OCI-LY1 (cell line): ENCODE measurements around the gene CATSPERZ.

Source experiments
- H2AFZ ChIP-seq: fragments of 200-600 bp; sonication (generic), shearing (Covaris generic); 2 replicates; pipeline ENCODE4 v1.6.0; 2014; ENCODE audit warnings: antibody characterized with exemption, mild to moderate bottlenecking, low read length
- H3F3A ChIP-seq: fragments of 200-600 bp; sonication (generic), shearing (Covaris generic); 2 replicates; pipeline ENCODE4 v1.6.0; 2014; ENCODE audit warnings: mild to moderate bottlenecking, antibody characterized with exemption, low read length, moderate library complexity; ENCODE audit not compliant: insufficient read depth
- H3K27ac ChIP-seq: fragments of 200-600 bp; sonication (generic); 2 replicates; pipeline ENCODE4 v1.5.1; 2014; ENCODE audit warnings: low read length, mixed run types, mild to moderate bottlenecking, low read depth; ENCODE audit not compliant: poor library complexity, severe bottlenecking
- H3K27me3 ChIP-seq: fragments of 200-600 bp; sonication (generic); 2 replicates; pipeline ENCODE4 v1.6.0; 2014; ENCODE audit warnings: antibody characterized with exemption, mild to moderate bottlenecking, low read length, moderate library complexity; ENCODE audit not compliant: insufficient read depth
- H3K36me3 ChIP-seq: fragments of 200-600 bp; sonication (generic); 2 replicates; pipeline ENCODE4 v1.6.1; 2014; ENCODE audit warnings: mild to moderate bottlenecking, antibody characterized with exemption, low read length, moderate library complexity, mixed read lengths; ENCODE audit not compliant: insufficient read depth
- H3K4me1 ChIP-seq: fragments of 200-600 bp; sonication (generic); 2 replicates; pipeline ENCODE4 v1.5.1; 2014; ENCODE audit warnings: mild to moderate bottlenecking, low read length, moderate library complexity; ENCODE audit not compliant: insufficient read depth, severe bottlenecking
- H3K4me2 ChIP-seq: fragments of 200-600 bp; sonication (generic), shearing (Covaris generic); 2 replicates; pipeline ENCODE4 v1.6.1; 2014; ENCODE audit warnings: low read length
- H3K4me3 ChIP-seq: fragments of 200-600 bp; sonication (generic); 2 replicates; pipeline ENCODE4 v1.5.1; 2014; ENCODE audit warnings: low read length, low read depth, mild to moderate bottlenecking, mixed read lengths; ENCODE audit not compliant: poor library complexity, severe bottlenecking
- H3K79me2 ChIP-seq: fragments of 200-600 bp; shearing (Covaris generic); 2 replicates; pipeline ENCODE4 v1.6.1; 2016; ENCODE audit warnings: mixed run types, low read length, mixed read lengths; ENCODE audit not compliant: insufficient read depth
- H3K9ac ChIP-seq: fragments of 200-600 bp; sonication (generic), shearing (Covaris generic); 2 replicates; pipeline ENCODE4 v1.6.1; 2014; ENCODE audit warnings: mild to moderate bottlenecking, low read length, mixed read lengths
- H3K9me2 ChIP-seq: fragments of 200-600 bp; sonication (generic), shearing (Covaris generic); 2 replicates; pipeline ENCODE4 v1.6.1; 2014; ENCODE audit warnings: low read depth, mild to moderate bottlenecking, low read length, mixed read lengths
- H3K9me3 ChIP-seq: fragments of 200-600 bp; shearing (Covaris generic); 2 replicates; pipeline ENCODE4 v1.6.1; 2014; ENCODE audit warnings: low read length, mixed read lengths
- H4K20me1 ChIP-seq: fragments of 200-600 bp; sonication (generic), shearing (Covaris generic); 2 replicates; pipeline ENCODE4 v1.6.0; 2016; ENCODE audit warnings: mild to moderate bottlenecking, low read length; ENCODE audit not compliant: insufficient read depth
- EZH2 ChIP-seq: fragments of 200-600 bp; sonication (generic), shearing (Covaris generic); IDR thresholded peaks from 2 replicates; pipeline ENCODE4 v1.8.0; 2017; ENCODE audit warnings: borderline replicate concordance, mixed run types, mild to moderate bottlenecking, antibody characterized with exemption, low read length, moderate library complexity, mixed read lengths
- TF ChIP-seq, protein P1 (sequence below): fragments of 200-600 bp; sonication (generic), shearing (Covaris generic); IDR thresholded peaks from 2 replicates; pipeline ENCODE4 v1.5.1; 2017; ENCODE audit warnings: mild to moderate bottlenecking, antibody characterized with exemption, low read length, moderate library complexity, mixed read lengths

Gene CATSPERZ

DNA sequence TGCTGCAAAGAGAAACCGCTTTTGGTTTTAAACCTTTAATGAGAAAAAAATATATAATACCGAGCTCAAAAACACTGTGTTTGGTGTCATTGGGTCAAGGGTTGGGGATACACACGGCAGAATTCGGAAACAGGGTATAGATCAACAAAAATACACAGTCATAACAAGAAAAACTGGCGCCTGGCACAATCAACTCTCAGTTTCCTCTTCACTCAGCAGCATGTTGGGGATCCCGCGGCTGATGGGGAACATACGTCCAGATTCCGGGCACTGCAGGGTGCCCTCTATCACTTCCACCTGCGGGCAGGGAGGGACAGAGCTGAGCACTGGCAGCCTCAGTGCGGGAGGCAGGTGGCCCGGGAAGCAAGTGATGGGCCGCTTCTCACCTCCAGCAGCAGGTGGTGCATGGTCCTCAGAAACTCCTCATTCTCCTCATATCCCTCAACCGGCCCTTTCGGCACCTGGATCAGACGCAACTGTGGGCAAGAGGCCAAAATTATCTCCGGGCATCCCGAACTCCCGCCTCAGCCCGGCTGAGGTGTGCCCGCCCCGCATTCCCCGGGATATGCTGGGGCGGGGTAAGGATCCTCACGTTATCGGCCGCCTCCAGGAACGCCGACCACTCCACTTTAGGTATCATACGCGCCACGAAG lies 16.6 kb downstream of the CATSPERZ start:
- Histone ChIP-seq H3K27me3 (no peaks in the 10 kb centered on the region), H3K9me3 (no peaks in the 10 kb centered on the region), H3K27ac (peak overlapping the region; percentile 94), H3K36me3 (peaks cover 47% of the 10 kb centered on the region; the same call in 1 of the 2 replicates), H3K4me1 (peaks cover 18% of the 10 kb centered on the region), H2AFZ (no peak overlapping the region), H3F3A (no peaks in the 10 kb centered on the region), H3K9me2 (no peaks in the 10 kb centered on the region), H3K9ac (peak overlapping the region; percentile 91), H3K4me2 (peak overlapping the region; percentile 73), H3K4me3 (peak overlapping the region; percentile 89), H4K20me1 (no peaks in the 10 kb centered on the region), H3K79me2 (no peaks in the 10 kb centered on the region)
- TF ChIP-seq, protein P1, sequence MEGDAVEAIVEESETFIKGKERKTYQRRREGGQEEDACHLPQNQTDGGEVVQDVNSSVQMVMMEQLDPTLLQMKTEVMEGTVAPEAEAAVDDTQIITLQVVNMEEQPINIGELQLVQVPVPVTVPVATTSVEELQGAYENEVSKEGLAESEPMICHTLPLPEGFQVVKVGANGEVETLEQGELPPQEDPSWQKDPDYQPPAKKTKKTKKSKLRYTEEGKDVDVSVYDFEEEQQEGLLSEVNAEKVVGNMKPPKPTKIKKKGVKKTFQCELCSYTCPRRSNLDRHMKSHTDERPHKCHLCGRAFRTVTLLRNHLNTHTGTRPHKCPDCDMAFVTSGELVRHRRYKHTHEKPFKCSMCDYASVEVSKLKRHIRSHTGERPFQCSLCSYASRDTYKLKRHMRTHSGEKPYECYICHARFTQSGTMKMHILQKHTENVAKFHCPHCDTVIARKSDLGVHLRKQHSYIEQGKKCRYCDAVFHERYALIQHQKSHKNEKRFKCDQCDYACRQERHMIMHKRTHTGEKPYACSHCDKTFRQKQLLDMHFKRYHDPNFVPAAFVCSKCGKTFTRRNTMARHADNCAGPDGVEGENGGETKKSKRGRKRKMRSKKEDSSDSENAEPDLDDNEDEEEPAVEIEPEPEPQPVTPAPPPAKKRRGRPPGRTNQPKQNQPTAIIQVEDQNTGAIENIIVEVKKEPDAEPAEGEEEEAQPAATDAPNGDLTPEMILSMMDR: peak; percentile 28; the same call in 1 of the 2 replicates
- no peak for TF ChIP-seq EZH2

DNA sequence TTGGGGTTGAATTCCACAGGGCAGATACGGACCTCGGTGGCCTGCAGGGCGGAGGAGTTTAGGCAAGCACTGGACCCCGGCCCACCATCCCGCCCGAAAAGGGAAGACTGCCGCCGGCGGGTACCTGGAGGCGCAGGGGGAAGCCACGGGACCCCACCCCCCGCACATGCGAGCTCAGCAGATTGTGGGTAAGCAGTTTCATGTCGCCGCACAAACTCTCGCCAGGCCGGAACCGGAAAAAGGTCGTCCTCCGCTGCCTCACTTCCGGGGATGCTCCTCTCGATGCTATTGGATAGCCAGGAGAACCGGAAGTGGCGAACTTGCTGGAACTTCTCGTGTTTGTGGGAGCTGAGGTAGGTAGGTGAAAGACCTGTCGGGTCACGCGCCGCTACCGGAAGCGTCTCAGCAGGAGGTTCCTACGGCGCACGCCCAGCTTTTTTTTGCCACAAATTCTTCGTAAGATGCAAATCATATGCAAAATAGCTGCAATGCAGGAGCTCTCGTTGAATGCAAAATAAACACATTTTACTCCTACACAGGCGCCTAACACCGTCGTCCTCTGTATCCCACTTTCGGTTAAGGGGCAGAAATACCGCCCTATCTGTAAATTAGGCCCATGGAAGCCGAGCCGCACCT lies 17.3 kb downstream of the CATSPERZ start, which contains the start of gene TRMT112:
Gene TRMT112, minus strand, starts transcription at position 235 of the 636 bp plus-strand sequence. Its CDS starts 33 bp downstream, at position 202.
- H3K4me1 ChIP-seq: peaks cover 18% of the 10 kb centered on the region
- H3K4me3 ChIP-seq: peak within 1 kb of the TSS; percentile 89
- H3K9ac ChIP-seq: peak within 1 kb of the TSS; percentile 91
- H3K27me3 ChIP-seq: no peaks in the 10 kb centered on the region
- peak within 1 kb of the TSS; percentile 94 for H3K27ac ChIP-seq
- TF ChIP-seq, protein P1: no peak
- TF ChIP-seq EZH2: no peak
- H3K79me2 ChIP-seq: no peaks in the 10 kb centered on the region
- H2AFZ ChIP-seq: no peak within 1 kb of the TSS
- H3K36me3 ChIP-seq: peaks cover 44% of the 10 kb centered on the region; the same call in 1 of the 2 replicates
- no peaks in the 10 kb centered on the region for H3K9me2 ChIP-seq
- no peaks in the 10 kb centered on the region for H3K9me3 ChIP-seq
- no peaks in the 10 kb centered on the region for H4K20me1 ChIP-seq
- peak within 1 kb of the TSS; percentile 73 for H3K4me2 ChIP-seq
- no peaks in the 10 kb centered on the region for H3F3A ChIP-seq

DNA sequence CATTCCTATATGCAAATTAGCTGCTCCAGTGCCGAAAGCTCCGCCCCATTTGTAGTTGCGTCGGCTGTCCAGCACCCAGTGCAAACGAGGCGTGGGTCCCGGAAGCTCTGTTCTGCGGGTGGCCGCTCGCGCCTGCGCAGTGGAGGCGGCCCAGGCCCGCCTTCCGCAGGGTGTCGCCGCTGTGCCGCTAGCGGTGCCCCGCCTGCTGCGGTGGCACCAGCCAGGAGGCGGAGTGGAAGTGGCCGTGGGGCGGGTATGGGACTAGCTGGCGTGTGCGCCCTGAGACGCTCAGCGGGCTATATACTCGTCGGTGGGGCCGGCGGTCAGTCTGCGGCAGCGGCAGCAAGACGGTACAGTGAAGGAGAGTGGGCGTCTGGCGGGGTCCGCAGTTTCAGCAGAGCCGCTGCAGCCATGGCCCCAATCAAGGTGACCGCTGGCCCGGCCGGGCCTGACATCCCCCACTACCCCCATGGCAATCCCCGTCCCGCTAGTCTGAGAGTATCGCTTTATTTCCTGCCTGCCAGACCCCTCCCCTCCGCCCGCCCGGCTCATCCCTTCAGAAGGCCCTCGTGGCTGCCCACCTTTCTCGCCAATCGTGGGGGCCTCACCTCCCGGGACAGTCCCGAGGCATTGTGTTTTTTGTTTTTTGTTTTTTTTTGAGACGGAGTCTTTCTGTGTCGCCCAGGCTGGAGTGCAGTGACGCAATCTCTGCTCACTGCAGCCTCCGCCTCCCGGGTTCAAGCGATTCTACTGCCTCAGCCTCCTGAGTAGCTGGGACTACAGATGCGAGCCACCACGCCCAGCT lies 18.0 kb downstream of the CATSPERZ start, which contains the start of gene PRDX5:
Gene PRDX5, plus strand, starts transcription at position 161 of the 805 bp plus-strand sequence. Its CDS starts 95 bp downstream, at position 256.
- H2AFZ ChIP-seq: no peak within 1 kb of the TSS
- H3K79me2 ChIP-seq: no peaks in the 10 kb centered on the region
- H3K36me3 ChIP-seq: peaks cover 37% of the 10 kb centered on the region; the same call in 1 of the 2 replicates

More for the DNA sequence above, 18.0 kb downstream of the CATSPERZ start, which contains the start of gene PRDX5:
- peaks cover 18% of the 10 kb centered on the region for H3K4me1 ChIP-seq
- H3K4me3 ChIP-seq: peak within 1 kb of the TSS; percentile 89
- H3K9me2 ChIP-seq: no peaks in the 10 kb centered on the region
- TF ChIP-seq, protein P1: peak; percentile 36; the same call in 1 of the 2 replicates
- TF ChIP-seq EZH2: no peak
- H3K27ac ChIP-seq: peak within 1 kb of the TSS; percentile 94
- H3K9ac ChIP-seq: peak within 1 kb of the TSS; percentile 91
- no peaks in the 10 kb centered on the region for H4K20me1 ChIP-seq
- no peaks in the 10 kb centered on the region for H3F3A ChIP-seq
- H3K27me3 ChIP-seq: no peaks in the 10 kb centered on the region
- H3K4me2 ChIP-seq: peak within 1 kb of the TSS; percentile 73
- H3K9me3 ChIP-seq: no peaks in the 10 kb centered on the region
